Smooth muscle cell (in vitro differentiated cells): Measurements from ENCODE around the gene CDH13. TPM values are rescaled to one million over a fixed set of nuclear protein-coding genes. Genes with fewer than 3 reads are reported as not detected.

Experiments used
- DNase-seq: peaks from one replicate; lab custom pipeline; 2025; ENCODE audit not compliant: unreplicated experiment; lab: John Stamatoyannopoulos, UW
- H2AFZ ChIP-seq: fragments of 200-600 bp; sonication (generic); 2 replicates; pipeline ENCODE4 v1.6.0; 2016; ENCODE audit warnings: antibody characterized with exemption, low read depth, mild to moderate bottlenecking
- H3F3A ChIP-seq: fragments of 200-600 bp; sonication (generic); 2 replicates; pipeline ENCODE4 v1.6.0; 2017; ENCODE audit warnings: antibody characterized with exemption, low read depth
- H3K27ac ChIP-seq: fragments of 200-600 bp; sonication (generic); 2 replicates; pipeline ENCODE4 v1.5.1; 2016; ENCODE audit warnings: low read depth, mild to moderate bottlenecking
- H3K27me3 ChIP-seq: fragments of 200-600 bp; sonication (generic); 2 replicates; pipeline ENCODE4 v1.6.1; 2016; ENCODE audit warnings: low read depth, mild to moderate bottlenecking
- H3K36me3 ChIP-seq: fragments of 200-600 bp; sonication (generic); 2 replicates; pipeline ENCODE4 v1.5.1; 2016; ENCODE audit warnings: low read depth
- H3K4me1 ChIP-seq: fragments of 200-600 bp; sonication (generic); 2 replicates; pipeline ENCODE4 v1.5.1; 2016; ENCODE audit warnings: low read depth
- H3K4me2 ChIP-seq: fragments of 200-600 bp; sonication (generic); 2 replicates; pipeline ENCODE4 v1.6.0; 2016; ENCODE audit warnings: mild to moderate bottlenecking
- H3K4me3 ChIP-seq: fragments of 200-600 bp; sonication (generic); 2 replicates; pipeline ENCODE4 v1.5.1; 2016; ENCODE audit warnings: mild to moderate bottlenecking
- H3K79me2 ChIP-seq: fragments of 200-600 bp; sonication (generic); 2 replicates; pipeline ENCODE4 v1.6.0; 2016; ENCODE audit warnings: low read depth, mild to moderate bottlenecking
- H3K9ac ChIP-seq: fragments of 200-600 bp; sonication (generic); 2 replicates; pipeline ENCODE4 v1.6.0; 2016; ENCODE audit warnings: low read depth
- H3K9me3 ChIP-seq: fragments of 200-600 bp; sonication (generic); replicated peaks from 2 replicates; pipeline ENCODE4 v1.5.1; 2016; ENCODE audit warnings: low read depth
- H4K20me1 ChIP-seq: fragments of 200-600 bp; sonication (generic); 2 replicates; pipeline ENCODE4 v1.6.0; 2016; ENCODE audit warnings: low read depth
- CTCF ChIP-seq: fragments of 200-600 bp; sonication (generic); IDR thresholded peaks from 2 replicates; pipeline ENCODE4 v1.5.1; 2017; ENCODE audit warnings: borderline replicate concordance, mild to moderate bottlenecking, antibody characterized with exemption; ENCODE audit not compliant: insufficient read depth, poor library complexity, severe bottlenecking
- WGBS: methylation state at CpG from one replicate; pipeline ENCODE4 v1.1.7; 2016; ENCODE audit warnings: low lambda C conversion rate; 5-methylcytosine and 5-hydroxymethylcytosine counted together
- polyA plus RNA-seq: library from polyadenylated mRNA; unstranded; fragments of >200 nt; fragmentation: Nextera tagmentation; extraction: Ambion mirVana; gene quantifications from 2 replicates; pipeline ENCODE4 v1.2.1, GENCODE V29; 2016
- total RNA-seq: library from RNA; depleted of rRNA; stranded (reverse); fragments of >200 nt; gene quantifications from 2 replicates; pipeline ENCODE4 v1.2.3, GENCODE V29; 2014

CDH13 gene
- total and polyA plus RNA-seq, 2 experiments from 2014 or later, result 12.1 to 32.2 TPM

- H3K4me2 ChIP-seq, result peak overlapping the region; percentile 21
- no peaks in the 10 kb centered on the region for H4K20me1 ChIP-seq
- no peaks in the 10 kb centered on the region for H3K36me3 ChIP-seq
- H3K9me3 ChIP-seq, result no peaks in the 10 kb centered on the region
- no peak for DNase-seq
- no peaks in the 10 kb centered on the region for H3K27me3 ChIP-seq
- peaks cover 3% of the 10 kb centered on the region for H3K4me1 ChIP-seq
- WGBS, result 10% methylated on average over 5 of the region's 5 CpGs
- no peak overlapping the region for H3K9ac ChIP-seq
- no peak overlapping the region for H3K27ac ChIP-seq
- H3K4me3 ChIP-seq, result no peak overlapping the region
- no peaks in the 10 kb centered on the region for H3K79me2 ChIP-seq
- H3F3A ChIP-seq, result peaks cover 3% of the 10 kb centered on the region
- H2AFZ ChIP-seq, result no peak overlapping the region
- TF ChIP-seq CTCF, result no peak
Measured at GRCh38 chr16:83689385-83689831, 1062.6 kb downstream of the CDH13 start.

GRCh38 chr16:83692224-83692623 is 1065.5 kb downstream of the CDH13 start:
- H3F3A ChIP-seq, result peaks cover 3% of the 10 kb centered on the region
- no peak for DNase-seq
- no peak overlapping the region for H3K4me3 ChIP-seq
- peaks cover 10% of the 10 kb centered on the region for H3K27me3 ChIP-seq
- peaks cover 3% of the 10 kb centered on the region for H3K4me1 ChIP-seq
- no peak overlapping the region for H3K4me2 ChIP-seq
- no peaks in the 10 kb centered on the region for H3K79me2 ChIP-seq
- H3K9ac ChIP-seq, result no peak overlapping the region
- H2AFZ ChIP-seq, result no peak overlapping the region
- H3K27ac ChIP-seq, result no peak overlapping the region
- H4K20me1 ChIP-seq, result no peaks in the 10 kb centered on the region
- 77% methylated on average over 5 of the region's 5 CpGs for WGBS
- H3K36me3 ChIP-seq, result no peaks in the 10 kb centered on the region
- no peaks in the 10 kb centered on the region for H3K9me3 ChIP-seq
- TF ChIP-seq CTCF, result no peak

GRCh38 chr16:83698964-83699363 is 1072.2 kb downstream of the CDH13 start:
- no peaks in the 10 kb centered on the region for H3K9me3 ChIP-seq
- H3F3A ChIP-seq, result no peaks in the 10 kb centered on the region
- DNase-seq, result no peak
- no peak overlapping the region for H2AFZ ChIP-seq
- no peak overlapping the region for H3K4me2 ChIP-seq
- WGBS, result 90% methylated on average over 4 of the region's 4 CpGs
- no peak for TF ChIP-seq CTCF
- no peaks in the 10 kb centered on the region for H4K20me1 ChIP-seq
- H3K27me3 ChIP-seq, result peaks cover 10% of the 10 kb centered on the region
- H3K79me2 ChIP-seq, result no peaks in the 10 kb centered on the region
- no peaks in the 10 kb centered on the region for H3K36me3 ChIP-seq
- no peaks in the 10 kb centered on the region for H3K4me1 ChIP-seq
- H3K4me3 ChIP-seq, result no peak overlapping the region
- H3K9ac ChIP-seq, result no peak overlapping the region
- H3K27ac ChIP-seq, result no peak overlapping the region

GRCh38 chr16:83699817-83700216 is 1073.0 kb downstream of the CDH13 start:
- H4K20me1 ChIP-seq, result no peaks in the 10 kb centered on the region
- H3K27me3 ChIP-seq, result peaks cover 10% of the 10 kb centered on the region
- H2AFZ ChIP-seq, result no peak overlapping the region
- H3K79me2 ChIP-seq, result no peaks in the 10 kb centered on the region
- no peaks in the 10 kb centered on the region for H3K4me1 ChIP-seq
- no peak overlapping the region for H3K27ac ChIP-seq
- H3K36me3 ChIP-seq, result no peaks in the 10 kb centered on the region
- H3K4me2 ChIP-seq, result no peak overlapping the region
- H3K4me3 ChIP-seq, result no peak overlapping the region
- no peak for DNase-seq
- no peaks in the 10 kb centered on the region for H3F3A ChIP-seq
- H3K9ac ChIP-seq, result no peak overlapping the region
- no peaks in the 10 kb centered on the region for H3K9me3 ChIP-seq
- TF ChIP-seq CTCF, result no peak
- 78% methylated on average over 4 of the region's 4 CpGs for WGBS
